DOHH2 (cell line): Measurements from ENCODE around the gene SLC17A8.

ENCODE experiments used
- H3F3A ChIP-seq: fragments of 200-600 bp; sonication (generic), shearing (Covaris generic); 2 replicates; pipeline ENCODE4 v1.6.0; 2016; ENCODE audit warnings: antibody characterized with exemption, mild to moderate bottlenecking; ENCODE audit not compliant: control insufficient read depth, insufficient read depth
- H3K27ac ChIP-seq: fragments of 200-600 bp; sonication (generic); 2 replicates; pipeline ENCODE4 v1.5.1; 2014; ENCODE audit warnings: low read depth, mild to moderate bottlenecking, low read length, moderate library complexity
- H3K27me3 ChIP-seq: fragments of 200-600 bp; sonication (generic); 2 replicates; pipeline ENCODE4 v1.6.1; 2014; ENCODE audit warnings: mild to moderate bottlenecking, low read length, mixed read lengths; ENCODE audit not compliant: control insufficient read depth
- H3K36me3 ChIP-seq: fragments of 200-600 bp; sonication (generic); 2 replicates; pipeline ENCODE4 v1.6.1; 2014; ENCODE audit warnings: mild to moderate bottlenecking, low read length, moderate library complexity, mixed read lengths; ENCODE audit not compliant: control insufficient read depth
- H3K4me1 ChIP-seq: fragments of 200-600 bp; sonication (generic); 2 replicates; pipeline ENCODE4 v1.6.1; 2014; ENCODE audit warnings: mild to moderate bottlenecking, low read length, mixed read lengths; ENCODE audit not compliant: control insufficient read depth
- H3K4me2 ChIP-seq: fragments of 200-600 bp; sonication (generic); 2 replicates; pipeline ENCODE4 v1.6.0; 2014; ENCODE audit warnings: mild to moderate bottlenecking, low read length, moderate library complexity
- H3K4me3 ChIP-seq: fragments of 200-600 bp; sonication (generic); 2 replicates; pipeline ENCODE4 v1.5.1; 2014; ENCODE audit warnings: mild to moderate bottlenecking, low read length, mixed read lengths
- H3K79me2 ChIP-seq: fragments of 200-600 bp; sonication (generic); 2 replicates; pipeline ENCODE4 v1.6.1; 2014; ENCODE audit warnings: mild to moderate bottlenecking, low read length, mixed read lengths; ENCODE audit not compliant: control insufficient read depth
- H3K9me2 ChIP-seq: fragments of 200-600 bp; sonication (generic); replicated peaks from 2 replicates; pipeline ENCODE4 v1.6.1; 2014; ENCODE audit warnings: mild to moderate bottlenecking, low read length, mixed read lengths; ENCODE audit not compliant: control insufficient read depth
- H3K9me3 ChIP-seq: fragments of 200-600 bp; sonication (generic); 2 replicates; pipeline ENCODE4 v1.6.1; 2014; ENCODE audit warnings: antibody characterized with exemption, low read length, mixed read lengths; ENCODE audit not compliant: control insufficient read depth, insufficient read depth
- H4K20me1 ChIP-seq: fragments of 200-600 bp; sonication (generic); 2 replicates; pipeline ENCODE4 v1.6.0; 2014; ENCODE audit warnings: low read depth, mild to moderate bottlenecking, antibody characterized with exemption, low read length, moderate library complexity; ENCODE audit not compliant: control insufficient read depth, insufficient read depth
- CTCF ChIP-seq: fragments of 200-600 bp; sonication (generic); IDR thresholded peaks from one replicate; pipeline ENCODE4 v1.5.1; 2014; ENCODE audit warnings: antibody characterized with exemption, mild to moderate bottlenecking, low read depth, low read length; ENCODE audit not compliant: poor library complexity, severe bottlenecking
- EZH2phosphoT487 ChIP-seq: fragments of 200-600 bp; sonication (generic); IDR thresholded peaks from 2 replicates; pipeline ENCODE4 v1.6.1; 2017; ENCODE audit warnings: borderline replicate concordance, mild to moderate bottlenecking, antibody characterized with exemption, low read length, moderate library complexity, mixed read lengths

SLC17A8 gene

GRCh38 chr12:100463661-100464060 lies 106.8 kb downstream of the SLC17A8 start:
- Histone ChIP-seq H3K4me1 (no peaks in the 10 kb centered on the region), H3K4me3 (no peak overlapping the region), H3K79me2 (no peaks in the 10 kb centered on the region), H3K4me2 (no peak overlapping the region), H4K20me1 (no peaks in the 10 kb centered on the region), H3K27me3 (no peaks in the 10 kb centered on the region), H3K9me3 (no peaks in the 10 kb centered on the region), H3F3A (no peaks in the 10 kb centered on the region), H3K27ac (no peak overlapping the region), H3K9me2 (no peaks in the 10 kb centered on the region; the same call in 1 of the 2 replicates), H3K36me3 (no peaks in the 10 kb centered on the region)
- TF ChIP-seq CTCF (no peak), EZH2phosphoT487 (no peak)

- Histone ChIP-seq H3K9me3 (no peaks in the 10 kb centered on the region), H3K4me1 (no peaks in the 10 kb centered on the region), H4K20me1 (no peaks in the 10 kb centered on the region), H3K36me3 (no peaks in the 10 kb centered on the region), H3K9me2 (no peaks in the 10 kb centered on the region; the same call in 1 of the 2 replicates), H3K27me3 (no peaks in the 10 kb centered on the region), H3K4me2 (no peak overlapping the region), H3K27ac (no peak overlapping the region), H3K79me2 (no peaks in the 10 kb centered on the region), H3F3A (no peaks in the 10 kb centered on the region), H3K4me3 (no peak overlapping the region)
- TF ChIP-seq EZH2phosphoT487 (no peak), CTCF (no peak)
These were observed 107.7 kb downstream of the SLC17A8 start for GRCh38 chr12:100464529-100464928.

GRCh38 chr12:100468126-100468525 lies 111.3 kb downstream of the SLC17A8 start:
- Histone ChIP-seq H3K27ac (no peak overlapping the region), H3K4me3 (no peak overlapping the region), H3K9me2 (no peaks in the 10 kb centered on the region; the same call in 1 of the 2 replicates), H3K27me3 (no peaks in the 10 kb centered on the region), H3K4me2 (no peak overlapping the region), H4K20me1 (no peaks in the 10 kb centered on the region), H3K4me1 (no peaks in the 10 kb centered on the region), H3K79me2 (no peaks in the 10 kb centered on the region), H3K36me3 (no peaks in the 10 kb centered on the region), H3F3A (no peaks in the 10 kb centered on the region), H3K9me3 (no peaks in the 10 kb centered on the region)
- no peak for TF ChIP-seq CTCF
- no peak for TF ChIP-seq EZH2phosphoT487
